HTR-8/SVneo (cell line): ENCODE measurements around the gene ZSCAN5B.
"Not testable (repeated sequence)": the region's sequence is repeated elsewhere in the genome, so short reads cannot be mapped to it uniquely, and the experiment has no call there.

Experiments
- DNase-seq: peaks from one replicate; pipeline ENCODE4 v3.0.0; 2011; ENCODE audit warnings: low spot score, mixed read lengths; ENCODE audit not compliant: insufficient read length
- FAIRE-seq: peaks from 2 replicates; lab custom pipeline; 2011; peaks lifted over from hg19 to GRCh38; lab: Jason Lieb, UNC

Gene ZSCAN5B

GRCh38 chr19:56197646-56198045 lies at the start of gene ZSCAN5B:
TSS of gene ZSCAN5B (minus strand) at chr19:56197783. CDS start at chr19:56193052, 4,731 bp downstream.
- not testable (repeated sequence) for FAIRE-seq, DNase-seq

DNA sequence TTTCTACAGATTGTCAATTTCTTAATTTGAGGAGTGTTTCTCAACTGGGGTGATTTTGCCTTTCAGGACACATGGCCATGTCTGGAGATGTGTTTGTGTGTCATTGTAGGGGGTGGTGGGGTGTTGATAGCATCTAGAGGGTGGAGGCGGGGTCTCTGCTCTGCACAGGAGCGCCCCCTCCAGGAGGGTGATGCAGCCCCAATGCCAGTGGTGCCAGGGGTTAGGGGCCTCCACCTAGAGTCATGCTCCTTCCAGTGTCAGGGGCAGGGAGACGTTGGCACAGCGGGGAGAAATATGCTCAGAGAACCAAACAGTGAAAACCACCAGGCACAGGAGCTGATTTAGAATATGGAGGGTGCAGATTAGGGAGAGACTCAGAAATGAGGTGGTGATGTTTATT lies 48.2 kb upstream of the ZSCAN5B start:
- DNase-seq, FAIRE-seq: not testable (repeated sequence)

DNA sequence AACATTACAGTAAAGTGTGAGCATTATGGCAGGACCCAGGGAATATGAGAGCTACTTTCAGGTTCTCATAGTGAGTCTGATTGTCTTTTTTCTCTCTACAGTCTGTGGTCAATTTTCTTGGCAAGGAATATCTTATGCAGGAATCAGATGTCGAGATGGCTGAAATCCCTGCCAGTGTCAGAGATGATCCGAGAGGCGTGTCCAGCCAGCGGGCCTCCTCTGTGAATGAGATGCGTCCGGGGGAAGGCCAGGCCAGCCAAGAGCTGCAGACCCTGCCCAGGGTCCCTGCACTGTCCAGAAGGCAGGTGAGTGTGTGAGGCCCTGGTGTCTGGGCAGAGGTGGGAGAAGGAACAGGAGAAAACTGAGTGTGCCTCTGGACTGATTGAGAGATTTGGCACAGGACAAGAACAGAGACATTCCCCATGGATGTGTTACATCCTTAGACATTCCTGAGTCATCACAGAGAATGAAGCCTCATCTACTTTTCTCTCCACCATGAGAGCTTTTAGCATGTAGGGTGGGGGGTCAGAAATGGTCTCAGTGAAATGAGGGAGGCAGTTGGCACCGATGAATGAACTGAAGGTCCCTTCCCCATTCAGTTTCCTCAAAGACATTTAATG lies 47.6 kb upstream of the ZSCAN5B start:
- no peak for DNase-seq
- FAIRE-seq: no peak

- FAIRE-seq: no peak
- DNase-seq: no peak
Observed at GRCh38 chr19:56223481-56223880, 25.9 kb upstream of the ZSCAN5B start.

DNA sequence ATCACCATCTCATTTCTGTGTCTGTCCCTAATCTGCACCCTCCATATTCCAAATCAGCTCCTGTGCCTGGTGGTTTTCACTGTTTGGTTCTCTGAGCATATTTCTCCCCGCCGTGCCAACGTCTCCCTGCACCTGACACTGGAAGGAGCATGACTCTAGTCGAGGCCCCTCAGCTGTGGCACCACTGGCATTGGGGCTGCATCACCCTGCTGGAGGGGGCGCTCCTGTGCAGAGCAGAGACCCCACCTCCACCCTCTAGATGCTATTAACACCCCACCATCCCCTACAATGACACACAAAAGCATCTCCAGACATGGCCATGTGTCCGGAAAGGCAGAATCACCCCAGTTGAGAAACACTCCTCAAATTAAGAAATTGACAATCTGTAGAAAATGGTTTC lies 25.3 kb upstream of the ZSCAN5B start:
- no peak for DNase-seq
- FAIRE-seq: no peak

GRCh38 chr19:56221851-56222250 lies 24.3 kb upstream of the ZSCAN5B start:
- DNase-seq (no peak), FAIRE-seq (no peak)

GRCh38 chr19:56221442-56221841 lies 23.9 kb upstream of the ZSCAN5B start:
- DNase-seq: not testable (repeated sequence)
- FAIRE-seq: peak; percentile 64

DNA sequence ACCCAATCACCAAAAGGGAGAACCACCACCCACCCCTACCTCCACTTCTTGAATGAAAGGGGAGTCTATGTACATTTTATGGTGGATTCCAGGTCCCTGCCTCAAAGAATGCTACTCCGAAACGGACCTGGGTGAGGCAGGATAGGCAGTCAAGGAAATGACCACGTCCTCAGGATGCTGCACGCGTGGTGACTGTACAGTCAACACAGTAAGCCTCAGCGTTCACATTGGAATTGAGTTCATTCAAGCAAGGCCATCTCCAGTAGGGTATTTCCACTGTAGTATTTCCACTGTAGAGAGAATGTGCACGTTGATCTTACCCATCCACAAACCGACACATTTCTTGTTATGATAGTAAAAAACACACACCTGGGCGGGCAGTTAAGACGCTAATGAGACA lies 21.4 kb upstream of the ZSCAN5B start:
- DNase-seq (no peak), FAIRE-seq (no peak)

DNA sequence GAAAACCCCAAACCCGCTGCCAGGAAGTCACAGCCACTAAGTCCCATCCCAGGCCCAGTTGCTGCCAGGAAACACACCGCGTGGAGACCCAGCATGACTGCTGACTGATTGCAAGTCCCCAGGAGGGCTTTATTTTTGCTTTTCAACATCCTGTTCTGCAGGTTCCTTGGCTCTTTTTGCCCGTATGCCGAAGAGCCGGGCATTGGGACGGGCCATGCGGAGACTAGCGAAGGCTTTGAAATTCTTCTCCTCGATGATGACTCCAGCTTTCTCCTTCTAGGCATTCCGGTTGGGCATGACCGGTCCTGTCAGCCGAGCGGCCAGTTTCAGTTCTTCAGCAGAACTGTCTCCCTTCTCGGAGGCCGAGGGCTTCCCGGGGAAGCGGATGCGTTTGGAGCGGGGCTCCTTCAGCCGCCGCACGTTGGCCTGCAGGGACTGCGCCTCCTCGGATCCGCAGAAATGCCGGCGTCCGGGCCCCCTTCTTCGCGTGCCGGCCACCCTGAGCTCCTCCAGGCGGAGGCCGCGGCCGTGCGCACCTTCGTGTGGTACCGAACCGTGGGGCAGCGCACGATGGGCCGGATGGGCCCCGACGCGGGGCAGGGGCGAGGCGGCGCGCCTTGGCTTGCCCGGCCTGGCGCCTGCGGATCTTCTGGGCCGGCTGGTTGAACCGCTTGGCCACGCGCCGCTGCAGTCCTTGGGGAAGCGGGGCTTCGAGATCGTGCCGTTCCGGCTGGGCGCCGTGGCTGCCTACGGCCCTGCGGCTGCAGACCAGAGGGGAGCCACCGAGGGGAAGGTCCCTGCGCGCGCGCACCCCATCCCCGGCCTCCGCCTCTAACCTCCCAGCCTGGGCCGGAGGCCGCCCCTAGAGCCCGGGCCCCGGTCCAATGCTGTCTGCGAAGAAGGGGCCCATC lies 19.7 kb upstream of the ZSCAN5B start:
- DNase-seq (no peak), FAIRE-seq (no peak)

- FAIRE-seq (no peak), DNase-seq (no peak)
Observed at GRCh38 chr19:56211718-56212117, 14.1 kb upstream of the ZSCAN5B start.

DNA sequence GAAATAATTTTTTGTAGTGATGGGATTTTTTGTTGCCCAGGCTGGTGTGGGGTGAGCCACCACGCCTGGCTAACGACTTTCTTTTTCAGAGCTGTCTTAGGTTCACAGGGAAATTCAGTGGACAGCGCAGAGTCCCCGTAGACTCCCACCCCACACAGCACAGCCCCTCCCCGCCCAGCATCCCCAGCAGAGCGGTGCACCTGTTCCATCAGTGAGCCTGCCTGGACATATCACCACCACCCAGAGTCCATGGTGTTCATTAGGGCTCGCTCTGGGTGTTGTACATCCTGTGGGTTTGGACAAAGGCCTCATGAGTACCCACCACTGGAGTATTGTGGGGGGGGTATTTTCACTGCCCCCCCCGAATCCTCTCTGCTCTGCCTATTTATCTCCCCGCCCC lies 12.5 kb upstream of the ZSCAN5B start:
- DNase-seq, FAIRE-seq: not testable (repeated sequence)

DNA sequence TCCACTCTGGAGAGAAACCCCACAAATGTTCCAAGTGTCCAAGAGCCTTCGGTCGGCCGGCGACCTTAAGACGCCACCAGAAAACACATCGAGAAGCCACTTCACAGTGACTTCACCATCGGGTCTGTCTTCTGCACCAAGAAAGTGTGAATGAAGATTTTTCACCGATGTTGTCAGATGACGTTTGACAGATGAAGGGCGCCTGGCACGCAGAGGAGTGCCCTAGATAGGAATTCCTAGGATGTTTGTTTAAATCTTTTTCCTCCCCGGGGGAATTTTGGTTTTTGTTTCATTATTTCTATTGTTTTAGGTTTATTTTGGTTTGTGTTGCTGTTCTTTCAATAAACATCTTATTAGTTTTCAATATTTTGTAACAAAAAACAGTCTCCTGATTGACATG lies 11.5 kb upstream of the ZSCAN5B start:
- FAIRE-seq: no peak

DNA sequence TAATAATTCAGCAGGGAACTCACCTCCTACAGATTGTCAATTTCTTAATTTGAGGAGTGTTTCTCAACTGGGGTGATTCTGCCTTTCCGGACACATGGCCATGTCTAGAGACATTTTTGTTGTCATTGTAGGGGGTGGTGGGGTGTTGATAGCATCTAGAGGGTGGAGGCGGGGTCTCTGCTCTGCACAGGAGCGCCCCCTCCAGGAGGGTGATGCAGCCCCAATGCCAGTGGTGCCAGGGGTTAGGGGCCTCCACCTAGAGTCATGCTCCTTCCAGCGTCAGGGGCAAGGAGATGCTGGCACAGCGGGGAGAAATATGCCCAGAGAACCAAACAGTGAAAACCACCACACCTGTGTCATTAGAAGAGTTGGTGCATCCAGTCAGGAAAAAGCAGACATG lies 10.0 kb upstream of the ZSCAN5B start:
- not testable (repeated sequence) for FAIRE-seq, DNase-seq

More for the DNA sequence above, 11.5 kb upstream of the ZSCAN5B start:
- DNase-seq: no peak

DNA sequence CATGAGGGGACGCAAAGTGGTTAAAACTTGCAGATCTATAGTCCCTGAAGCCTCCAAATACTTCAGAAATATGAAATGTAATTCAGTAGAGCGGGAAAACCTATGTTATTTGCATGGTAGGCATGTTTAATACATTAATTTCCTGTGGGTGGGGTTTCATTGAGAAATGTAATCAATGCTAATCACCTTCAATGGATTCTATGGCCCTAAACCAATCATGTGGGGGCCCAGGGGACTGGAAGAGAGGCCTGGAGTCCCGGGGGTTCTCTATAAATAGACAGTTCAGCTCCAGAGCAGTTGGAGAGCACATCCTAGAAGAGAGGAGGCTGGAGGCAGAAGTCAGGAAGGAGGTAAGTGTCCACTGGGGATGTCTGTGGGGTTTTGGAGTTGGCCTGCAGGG lies 4.4 kb upstream of the ZSCAN5B start, which contains the start of gene ZSCAN5C:
Gene ZSCAN5C, plus strand, starts transcription at position 301 of the 400 bp plus-strand sequence. CDS start 3,641 bp downstream, outside the sequence.
- FAIRE-seq: no peak
- DNase-seq: no peak

DNA sequence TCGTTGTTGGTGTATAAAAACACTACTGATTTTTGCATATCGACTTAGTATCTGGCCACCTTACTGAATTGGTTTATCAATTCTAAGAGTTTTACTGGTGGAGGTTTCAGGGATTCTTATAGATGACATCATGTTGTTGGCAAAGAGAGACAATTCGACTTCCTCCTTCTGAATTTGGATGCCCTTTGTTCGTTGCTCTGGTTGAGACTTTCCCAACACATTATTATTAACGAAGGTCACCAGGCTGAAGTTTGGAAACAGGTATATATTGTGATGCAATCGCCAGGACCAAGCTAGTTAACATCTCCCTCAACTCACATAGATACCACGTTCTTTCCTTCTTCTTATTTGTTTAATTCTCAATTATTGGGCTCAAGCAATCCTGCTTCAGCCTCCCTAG lies 2.1 kb upstream of the ZSCAN5B start:
- DNase-seq: no peak
- no peak for FAIRE-seq

DNA sequence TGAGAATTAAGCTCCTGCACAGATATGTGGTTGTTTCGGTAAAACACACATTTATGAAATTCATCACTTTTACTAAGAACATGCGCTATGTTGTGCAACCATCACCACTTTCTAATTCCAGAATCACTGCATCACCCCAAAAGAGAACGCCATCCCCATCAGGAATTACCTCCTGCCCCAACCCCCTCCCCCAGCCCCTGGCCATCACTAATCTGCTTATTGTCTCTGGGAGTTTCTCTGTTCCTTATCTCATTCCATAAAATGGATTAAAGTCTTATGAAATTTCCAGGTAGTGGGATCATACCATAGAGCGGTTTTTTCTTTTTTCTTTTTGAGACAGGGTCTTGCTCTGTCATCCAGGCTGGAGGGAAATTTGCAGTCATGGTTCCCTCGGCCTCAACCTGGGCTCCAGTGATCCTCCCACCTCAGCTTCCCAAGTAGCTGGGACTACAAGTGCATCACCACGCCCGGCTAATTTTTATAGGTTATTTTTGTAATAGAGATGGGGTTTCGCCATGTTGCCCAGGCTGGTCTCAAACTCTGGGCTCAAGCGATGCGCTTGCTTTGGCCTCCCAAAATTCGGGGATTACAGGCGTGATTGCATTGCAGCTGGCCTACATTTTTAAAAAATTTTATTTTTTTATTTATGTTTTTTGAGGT lies 3.5 kb downstream of the ZSCAN5B start:
- DNase-seq (no peak), FAIRE-seq (no peak)

- no peak for DNase-seq
- no peak for FAIRE-seq
Observed at GRCh38 chr19:56191711-56192110, 5.9 kb downstream of the ZSCAN5B start.

DNA sequence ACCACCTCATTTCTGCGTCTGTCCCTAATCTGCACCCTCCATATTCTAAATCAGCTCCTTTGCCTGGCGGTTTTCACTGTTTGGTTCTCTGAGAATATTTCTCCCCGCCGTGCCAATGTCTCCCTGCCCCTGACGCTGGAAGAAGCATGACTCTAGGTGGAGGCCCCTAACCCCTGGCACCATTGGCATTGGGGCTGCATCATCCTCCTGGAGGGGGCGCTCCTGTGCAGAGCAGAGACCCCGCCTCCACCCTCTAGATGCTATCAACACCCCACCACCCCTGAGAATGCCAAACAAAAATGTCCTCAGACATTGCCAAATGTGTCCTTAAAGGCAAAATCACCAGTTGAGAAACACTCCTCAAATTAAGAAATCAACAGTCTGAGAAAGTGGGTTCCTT lies 6.5 kb downstream of the ZSCAN5B start:
- no peak for DNase-seq
- no peak for FAIRE-seq

GRCh38 chr19:56189785-56190184 lies 7.8 kb downstream of the ZSCAN5B start:
- DNase-seq (no peak), FAIRE-seq (no peak)

- FAIRE-seq: no peak
- DNase-seq: no peak
Observed at GRCh38 chr19:56177564-56178243, 19.9 kb downstream of the ZSCAN5B start.
